Karpas-422 (cell line): Measurements from ENCODE around the gene SLC13A2. TPM values are rescaled to one million over a fixed set of nuclear protein-coding genes. Genes with fewer than 3 reads are reported as not detected.

ENCODE experiments used
- DNase-seq: peaks from one replicate; pipeline ENCODE4 v3.0.0-alpha.2; 2015
- H2AFZ ChIP-seq: fragments of 200-600 bp; sonication (generic); 2 replicates; pipeline ENCODE4 v1.6.1; 2014; ENCODE audit warnings: antibody characterized with exemption, low read length, mixed read lengths
- H3K27ac ChIP-seq: fragments of 200-600 bp; sonication (generic); 2 replicates; pipeline ENCODE4 v1.5.1; 2014; ENCODE audit warnings: mild to moderate bottlenecking, low read length, moderate library complexity
- H3K27me3 ChIP-seq: fragments of 200-600 bp; sonication (generic); 2 replicates; pipeline ENCODE4 v1.6.1; 2014; ENCODE audit warnings: low read length, mixed read lengths
- H3K36me3 ChIP-seq: fragments of 200-600 bp; sonication (generic); 2 replicates; pipeline ENCODE4 v1.6.1; 2014; ENCODE audit warnings: low read length, mixed read lengths; ENCODE audit not compliant: insufficient read depth
- H3K4me1 ChIP-seq: fragments of 200-600 bp; sonication (generic); 2 replicates; pipeline ENCODE4 v1.6.1; 2014; ENCODE audit warnings: mild to moderate bottlenecking, low read length, mixed read lengths
- H3K4me2 ChIP-seq: fragments of 200-600 bp; sonication (generic); 2 replicates; pipeline ENCODE4 v1.6.1; 2014; ENCODE audit warnings: low read length, low read depth, mild to moderate bottlenecking; ENCODE audit not compliant: poor library complexity, severe bottlenecking
- H3K4me3 ChIP-seq: fragments of 200-600 bp; sonication (generic); 2 replicates; pipeline ENCODE4 v1.5.1; 2014; ENCODE audit warnings: mild to moderate bottlenecking, antibody characterized with exemption, low read length, mixed read lengths
- H3K79me2 ChIP-seq: fragments of 200-600 bp; sonication (generic); 2 replicates; pipeline ENCODE4 v1.6.1; 2014; ENCODE audit warnings: mild to moderate bottlenecking, low read length, mixed read lengths
- H3K9ac ChIP-seq: fragments of 200-600 bp; sonication (generic); 2 replicates; pipeline ENCODE4 v1.6.0; 2014; ENCODE audit warnings: low read length
- H3K9me2 ChIP-seq: fragments of 200-600 bp; sonication (generic), shearing (Covaris generic); replicated peaks from 2 replicates; pipeline ENCODE4 v1.6.0; 2014; ENCODE audit warnings: mild to moderate bottlenecking, low read length, moderate library complexity; ENCODE audit not compliant: insufficient read depth
- H3K9me3 ChIP-seq: fragments of 300-700, 200-600 bp; sonication (generic); 2 replicates; pipeline ENCODE4 v1.6.1; 2014; ENCODE audit warnings: low read length, mixed read lengths
- H4K20me1 ChIP-seq: fragments of 200-600 bp; sonication (generic); 2 replicates; pipeline ENCODE4 v1.6.1; 2014; ENCODE audit warnings: mild to moderate bottlenecking, antibody characterized with exemption, low read length, low read depth; ENCODE audit not compliant: insufficient read depth
- total RNA-seq: library from RNA; depleted of rRNA; stranded (reverse); fragments of >200 nt; shearing (Covaris generic); gene quantifications from 2 replicates; pipeline ENCODE4 v1.2.3, GENCODE V29; 2014; ENCODE audit warnings: low replicate concordance

SLC13A2 gene
- total RNA-seq, 1 experiment from 2014 or later, result not detected

- Histone ChIP-seq H3K27ac (no peak overlapping the region), H3K79me2 (no peaks in the 10 kb centered on the region), H3K4me2 (no peak overlapping the region), H3K4me1 (peaks cover 13% of the 10 kb centered on the region), H3K4me3 (no peak overlapping the region), H3K9me2 (no peaks in the 10 kb centered on the region), H3K9me3 (no peaks in the 10 kb centered on the region), H3K9ac (no peak overlapping the region), H3K36me3 (no peaks in the 10 kb centered on the region), H3K27me3 (no peaks in the 10 kb centered on the region), H4K20me1 (no peaks in the 10 kb centered on the region), H2AFZ (no peak overlapping the region)
- DNase-seq, result no peak
Observed at GRCh38 chr17:28499684-28500357, 26.4 kb downstream of the SLC13A2 start.

GRCh38 chr17:28500712-28501379, 27.4 kb downstream of the SLC13A2 start:
- Histone ChIP-seq H3K9me3 (no peaks in the 10 kb centered on the region), H3K27ac (no peak overlapping the region), H3K4me3 (no peak overlapping the region), H3K9me2 (no peaks in the 10 kb centered on the region), H2AFZ (no peak overlapping the region), H3K36me3 (no peaks in the 10 kb centered on the region), H4K20me1 (no peaks in the 10 kb centered on the region), H3K9ac (no peak overlapping the region), H3K4me1 (peaks cover 13% of the 10 kb centered on the region), H3K4me2 (no peak overlapping the region), H3K79me2 (no peaks in the 10 kb centered on the region), H3K27me3 (no peaks in the 10 kb centered on the region)
- DNase-seq, result no peak

- no peak overlapping the region for H2AFZ ChIP-seq
- DNase-seq, result no peak
- no peaks in the 10 kb centered on the region for H3K36me3 ChIP-seq
- no peak overlapping the region for H3K4me2 ChIP-seq
- no peak overlapping the region for H3K4me3 ChIP-seq
- H4K20me1 ChIP-seq, result no peaks in the 10 kb centered on the region
- H3K79me2 ChIP-seq, result no peaks in the 10 kb centered on the region
- H3K9me2 ChIP-seq, result no peaks in the 10 kb centered on the region
- H3K9me3 ChIP-seq, result no peaks in the 10 kb centered on the region
- H3K9ac ChIP-seq, result peak overlapping the region; percentile 17; the same call in 1 of the 2 replicates
- no peak overlapping the region for H3K27ac ChIP-seq
- H3K4me1 ChIP-seq, result peaks cover 13% of the 10 kb centered on the region
- no peaks in the 10 kb centered on the region for H3K27me3 ChIP-seq
Observed at GRCh38 chr17:28501421-28502284, 28.2 kb downstream of the SLC13A2 start.

- Histone ChIP-seq H4K20me1 (no peaks in the 10 kb centered on the region), H2AFZ (no peak overlapping the region), H3K9ac (no peak overlapping the region), H3K4me1 (peaks cover 13% of the 10 kb centered on the region), H3K9me3 (no peaks in the 10 kb centered on the region), H3K4me3 (no peak overlapping the region), H3K36me3 (no peaks in the 10 kb centered on the region), H3K27me3 (no peaks in the 10 kb centered on the region), H3K27ac (no peak overlapping the region), H3K79me2 (no peaks in the 10 kb centered on the region), H3K4me2 (no peak overlapping the region), H3K9me2 (no peaks in the 10 kb centered on the region)
- DNase-seq, result no peak
Observed at GRCh38 chr17:28503420-28503819, 30.0 kb downstream of the SLC13A2 start.

GRCh38 chr17:28505986-28506665, 32.7 kb downstream of the SLC13A2 start, which contains the start of gene FOXN1:
TSS of gene FOXN1 (plus strand) at chr17:28506348. CDS start at chr17:28523970, 17,622 bp downstream.
- Histone ChIP-seq H3K9me2 (no peaks in the 10 kb centered on the region), H3K4me2 (no peak within 1 kb of the TSS), H3K4me1 (peaks cover 12% of the 10 kb centered on the region), H3K79me2 (no peaks in the 10 kb centered on the region), H2AFZ (no peak within 1 kb of the TSS), H4K20me1 (no peaks in the 10 kb centered on the region; the same call in 1 of the 2 replicates), H3K36me3 (no peaks in the 10 kb centered on the region), H3K4me3 (no peak within 1 kb of the TSS), H3K27me3 (no peaks in the 10 kb centered on the region), H3K9me3 (no peaks in the 10 kb centered on the region), H3K9ac (no peak within 1 kb of the TSS), H3K27ac (no peak within 1 kb of the TSS)
- DNase-seq, result no peak

GRCh38 chr17:28506763-28507487, 33.5 kb downstream of the SLC13A2 start:
- Histone ChIP-seq H3K79me2 (no peaks in the 10 kb centered on the region), H2AFZ (no peak overlapping the region), H3K27me3 (no peaks in the 10 kb centered on the region), H3K4me3 (no peak overlapping the region), H4K20me1 (no peaks in the 10 kb centered on the region; the same call in 1 of the 2 replicates), H3K9me2 (no peaks in the 10 kb centered on the region), H3K27ac (no peak overlapping the region), H3K36me3 (no peaks in the 10 kb centered on the region), H3K4me1 (peaks cover 4% of the 10 kb centered on the region), H3K9ac (no peak overlapping the region), H3K9me3 (no peaks in the 10 kb centered on the region), H3K4me2 (no peak overlapping the region)
- no peak for DNase-seq

- no peaks in the 10 kb centered on the region for H3K27me3 ChIP-seq
- H3K4me2 ChIP-seq, result no peak overlapping the region
- H4K20me1 ChIP-seq, result no peaks in the 10 kb centered on the region; the same call in 1 of the 2 replicates
- H3K9me2 ChIP-seq, result no peaks in the 10 kb centered on the region
- no peak overlapping the region for H2AFZ ChIP-seq
- no peaks in the 10 kb centered on the region for H3K36me3 ChIP-seq
- H3K27ac ChIP-seq, result no peak overlapping the region
- no peak overlapping the region for H3K4me3 ChIP-seq
- H3K4me1 ChIP-seq, result no peaks in the 10 kb centered on the region
- no peak overlapping the region for H3K9ac ChIP-seq
- H3K9me3 ChIP-seq, result no peaks in the 10 kb centered on the region
- H3K79me2 ChIP-seq, result no peaks in the 10 kb centered on the region
- no peak for DNase-seq
Observed at GRCh38 chr17:28507567-28508203, 34.2 kb downstream of the SLC13A2 start.
